GM10266 (cell line): ENCODE measurements around the gene INTS11.
A peak's percentile ranks its signal among the peaks of the same experiment; 100 is the strongest.
"Not testable (repeated sequence)": the region's sequence is repeated elsewhere in the genome, so short reads cannot be mapped to it uniquely, and the experiment has no call there.

Source experiments
- DNase-seq: peaks from one replicate; pipeline ENCODE4 v3.0.0; 2012; ENCODE audit errors: extremely low spot score
- TF ChIP-seq, protein P1 (sequence below): IDR thresholded peaks from 2 replicates; pipeline ENCODE4 v1.5.1; 2012; ENCODE audit warnings: mild to moderate bottlenecking, low read depth; ENCODE audit not compliant: control insufficient read depth, insufficient read depth; ENCODE audit errors: missing control alignments

The INTS11 gene

DNA sequence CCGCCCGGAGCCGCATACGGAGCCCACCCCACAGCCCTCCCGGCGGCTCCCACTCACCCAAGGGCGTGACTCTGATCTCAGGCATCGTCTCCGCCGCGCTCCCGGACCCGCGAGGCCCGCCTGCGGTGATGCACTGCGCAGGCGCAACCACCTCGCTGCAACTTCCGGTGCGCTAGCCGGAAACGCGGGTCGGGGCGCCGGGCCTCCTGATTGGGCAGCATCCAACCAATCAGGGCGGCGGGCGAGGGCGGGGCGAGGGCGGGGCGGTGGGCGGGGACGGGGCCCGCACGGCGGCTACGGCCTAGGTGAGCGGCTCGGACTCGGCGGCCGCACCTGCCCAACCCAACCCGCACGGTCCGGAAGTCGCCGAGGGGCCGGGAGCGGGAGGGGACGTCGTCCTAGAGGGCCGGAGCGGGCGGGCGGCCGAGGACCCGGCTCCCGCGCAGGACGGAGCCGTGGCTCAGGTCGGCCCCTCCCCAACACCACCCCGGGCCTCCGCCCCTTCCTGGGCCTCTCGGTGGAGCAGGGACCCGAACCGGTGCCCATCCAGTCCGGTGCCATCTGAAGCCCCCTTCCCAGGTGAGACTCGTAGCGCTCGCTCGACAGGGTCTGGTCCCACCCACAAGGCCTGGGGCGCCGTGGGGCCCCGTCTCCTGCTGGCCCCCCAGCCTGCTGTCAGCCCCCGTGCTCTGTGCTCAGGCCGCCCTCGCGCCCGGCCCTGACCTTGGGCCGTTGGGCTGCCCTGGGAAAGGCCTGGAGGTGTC lies at the start of gene INTS11, which contains the start of gene CPTP:
Gene INTS11, minus strand, starts transcription at position 137 of the 764 bp plus-strand sequence. Its CDS starts 52 bp downstream, at position 85.
Gene CPTP, plus strand, starts transcription at position 279 of the 764 bp plus-strand sequence. CDS start 2,109 bp downstream, outside the sequence.
- DNase-seq: peak; percentile 100
- TF ChIP-seq, protein P1, sequence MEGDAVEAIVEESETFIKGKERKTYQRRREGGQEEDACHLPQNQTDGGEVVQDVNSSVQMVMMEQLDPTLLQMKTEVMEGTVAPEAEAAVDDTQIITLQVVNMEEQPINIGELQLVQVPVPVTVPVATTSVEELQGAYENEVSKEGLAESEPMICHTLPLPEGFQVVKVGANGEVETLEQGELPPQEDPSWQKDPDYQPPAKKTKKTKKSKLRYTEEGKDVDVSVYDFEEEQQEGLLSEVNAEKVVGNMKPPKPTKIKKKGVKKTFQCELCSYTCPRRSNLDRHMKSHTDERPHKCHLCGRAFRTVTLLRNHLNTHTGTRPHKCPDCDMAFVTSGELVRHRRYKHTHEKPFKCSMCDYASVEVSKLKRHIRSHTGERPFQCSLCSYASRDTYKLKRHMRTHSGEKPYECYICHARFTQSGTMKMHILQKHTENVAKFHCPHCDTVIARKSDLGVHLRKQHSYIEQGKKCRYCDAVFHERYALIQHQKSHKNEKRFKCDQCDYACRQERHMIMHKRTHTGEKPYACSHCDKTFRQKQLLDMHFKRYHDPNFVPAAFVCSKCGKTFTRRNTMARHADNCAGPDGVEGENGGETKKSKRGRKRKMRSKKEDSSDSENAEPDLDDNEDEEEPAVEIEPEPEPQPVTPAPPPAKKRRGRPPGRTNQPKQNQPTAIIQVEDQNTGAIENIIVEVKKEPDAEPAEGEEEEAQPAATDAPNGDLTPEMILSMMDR: no peak

DNA sequence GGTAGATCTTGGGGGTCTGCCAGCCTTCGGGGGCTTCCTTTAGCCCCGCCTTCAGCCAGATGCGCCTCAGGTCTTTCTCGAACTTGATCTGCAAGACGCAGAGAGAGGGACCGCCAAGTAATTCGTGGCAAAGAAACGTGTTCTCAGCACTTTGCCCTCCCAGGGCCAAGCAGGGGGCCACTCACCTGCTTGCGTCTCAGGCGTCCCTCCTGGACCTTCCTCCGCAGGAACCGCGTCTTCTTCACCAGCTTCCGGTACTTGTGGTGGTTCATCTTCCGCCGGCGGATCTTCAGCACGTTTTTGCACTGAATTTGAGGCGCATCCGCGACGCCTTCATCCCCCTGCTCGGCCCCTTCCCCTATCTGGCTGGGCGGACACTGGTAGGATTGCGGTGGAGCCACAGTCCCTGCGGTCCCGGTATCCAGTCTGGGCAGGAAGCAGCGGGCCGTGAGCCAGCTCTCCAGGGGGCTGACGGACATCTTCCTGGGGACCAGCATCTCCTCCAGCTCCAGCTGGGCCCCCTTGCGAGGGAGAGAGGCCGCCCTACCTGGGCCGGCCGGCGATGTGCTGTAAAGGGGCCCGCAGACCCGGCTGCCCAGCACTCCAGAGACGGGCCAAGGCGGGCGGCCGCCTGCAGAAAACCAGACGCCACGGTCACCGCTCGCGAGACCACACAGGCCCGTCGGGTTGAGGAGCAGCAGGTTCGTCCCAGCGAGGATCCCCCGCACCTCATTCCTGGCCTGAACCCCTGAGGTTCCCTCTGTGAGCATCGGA lies 49.5 kb upstream of the INTS11 start:
- no peak for DNase-seq
- TF ChIP-seq, protein P1: no peak

DNA sequence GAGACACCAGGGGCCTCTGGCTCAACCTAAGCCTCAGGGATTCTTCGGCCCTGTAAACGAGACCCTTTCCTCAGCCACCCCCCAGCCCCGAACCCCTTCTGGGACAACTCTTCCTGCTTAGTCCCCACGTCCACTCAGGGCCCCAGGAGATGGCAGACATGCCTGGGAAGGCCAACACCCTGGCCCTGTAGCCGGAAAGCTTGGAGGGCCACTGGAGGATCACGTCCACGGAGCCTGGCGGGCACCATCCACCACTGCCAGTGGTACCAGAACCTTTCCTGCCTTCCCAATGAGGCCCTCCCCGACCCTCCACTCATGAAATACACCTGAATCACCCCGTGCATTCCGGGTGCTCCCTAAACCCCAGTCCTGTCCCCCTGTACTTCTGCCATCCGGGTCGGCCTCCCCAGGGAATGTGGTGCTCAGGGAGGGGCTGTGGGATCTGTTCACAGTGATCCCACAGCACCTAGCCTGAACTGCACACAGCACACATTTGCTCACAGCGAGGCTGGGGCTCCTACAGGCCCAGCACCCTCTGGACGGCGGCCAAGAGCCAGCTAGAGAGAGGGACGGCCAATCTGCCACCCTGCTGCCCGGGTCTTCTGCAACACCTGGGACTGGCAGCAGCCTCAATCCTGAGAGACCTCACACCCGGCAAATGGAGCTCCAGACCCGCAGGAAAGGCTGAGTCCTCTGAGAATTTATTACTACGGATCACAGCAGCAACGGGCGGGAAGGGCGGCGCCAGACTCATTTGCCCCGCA lies 48.8 kb upstream of the INTS11 start:
- TF ChIP-seq, protein P1: no peak
- DNase-seq: no peak

DNA sequence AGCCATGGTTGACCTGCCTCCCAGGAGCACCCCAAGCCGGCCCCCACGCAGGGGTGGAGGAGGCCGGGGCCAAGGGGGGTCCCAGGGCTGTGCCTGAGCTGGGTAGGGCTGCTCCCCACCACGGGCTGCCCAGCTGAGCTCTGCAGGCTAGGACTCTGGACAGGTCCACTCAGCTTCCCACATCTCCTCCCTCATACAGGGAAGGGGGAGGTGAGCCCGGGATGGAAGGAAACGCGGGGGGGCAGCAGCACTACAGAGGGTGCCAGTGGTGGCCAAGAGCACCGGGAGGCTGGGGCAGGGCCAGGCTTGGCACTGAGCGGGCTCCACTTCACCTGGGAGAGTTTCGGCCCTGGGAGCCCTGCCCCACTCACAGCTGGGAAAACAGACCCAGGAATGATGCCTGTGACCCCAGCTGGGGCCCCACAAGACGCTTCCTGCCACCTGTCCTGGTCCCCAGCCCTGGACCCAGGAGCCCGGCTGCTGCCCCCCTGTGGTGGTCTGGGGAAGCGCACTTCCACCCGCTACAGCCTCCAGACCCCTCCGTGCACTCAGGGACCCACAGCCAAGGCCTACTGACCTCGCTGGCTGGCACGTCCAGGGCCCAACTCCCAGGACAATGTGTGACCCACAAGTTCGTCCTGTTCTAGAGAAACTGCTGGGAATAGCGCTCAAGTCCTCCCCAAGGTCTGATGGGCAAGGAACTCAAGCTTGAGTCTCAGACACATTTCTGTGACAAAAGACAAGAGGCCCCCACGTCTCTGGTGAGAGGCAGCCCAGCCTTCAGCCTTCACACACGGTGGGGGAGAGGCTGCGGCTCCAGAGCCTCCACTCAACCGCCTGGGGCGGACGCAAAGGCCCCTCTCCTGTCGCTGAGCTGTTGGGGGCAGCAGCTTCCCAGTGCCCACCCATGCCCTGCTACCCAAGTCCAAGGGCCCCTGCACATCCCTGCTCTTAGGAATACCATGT lies 47.6 kb upstream of the INTS11 start:
- TF ChIP-seq, protein P1: peak; percentile 92

DNA sequence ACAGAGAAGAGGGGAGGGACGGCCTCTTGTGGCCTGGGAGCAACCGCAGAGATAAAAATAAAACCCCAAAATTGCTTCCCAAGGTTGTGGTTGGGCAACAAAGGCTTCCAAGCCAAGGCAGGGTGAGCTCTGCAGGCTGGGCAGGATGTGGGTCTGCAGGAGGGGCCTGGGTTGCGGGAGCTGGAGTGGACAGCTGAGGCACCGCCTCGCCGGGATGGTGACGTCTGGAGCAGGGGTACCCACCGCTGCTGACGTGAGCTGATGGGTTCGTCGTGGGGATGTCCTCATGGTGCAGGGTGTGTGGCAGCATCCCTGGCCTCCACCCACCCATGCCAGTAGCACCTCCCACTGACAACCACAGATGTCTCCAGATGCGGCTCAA lies 46.9 kb upstream of the INTS11 start:
- no peak for DNase-seq
- TF ChIP-seq, protein P1: no peak

More for the DNA sequence above, 47.6 kb upstream of the INTS11 start:
- peak; percentile 90 for DNase-seq

DNA sequence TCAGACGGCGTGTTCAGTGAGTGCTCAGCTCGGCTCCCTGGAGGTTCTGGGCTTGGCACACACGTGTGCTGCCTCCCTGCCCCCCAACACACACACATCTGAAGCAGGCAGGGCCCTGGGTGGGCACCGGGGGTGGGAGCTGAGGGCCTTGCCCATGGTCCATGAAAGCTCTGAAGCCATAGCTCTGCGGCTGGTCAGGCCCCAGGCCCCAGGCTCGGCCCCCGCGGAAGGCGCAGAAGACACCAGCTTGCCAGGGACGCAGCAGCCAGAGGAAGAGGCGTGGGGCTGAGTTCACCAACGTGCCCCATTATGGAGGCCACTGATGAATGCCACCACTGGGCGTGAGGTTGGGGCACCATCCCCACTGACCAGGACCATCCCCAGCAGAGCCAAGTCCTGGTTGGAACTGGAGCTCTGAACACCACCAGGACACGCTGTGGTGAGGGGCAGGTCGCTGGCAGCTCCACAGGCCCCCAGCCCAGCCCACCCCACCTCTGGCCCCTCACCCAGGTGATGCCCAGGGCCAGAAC lies 46.4 kb upstream of the INTS11 start:
- DNase-seq: no peak
- TF ChIP-seq, protein P1: no peak

DNA sequence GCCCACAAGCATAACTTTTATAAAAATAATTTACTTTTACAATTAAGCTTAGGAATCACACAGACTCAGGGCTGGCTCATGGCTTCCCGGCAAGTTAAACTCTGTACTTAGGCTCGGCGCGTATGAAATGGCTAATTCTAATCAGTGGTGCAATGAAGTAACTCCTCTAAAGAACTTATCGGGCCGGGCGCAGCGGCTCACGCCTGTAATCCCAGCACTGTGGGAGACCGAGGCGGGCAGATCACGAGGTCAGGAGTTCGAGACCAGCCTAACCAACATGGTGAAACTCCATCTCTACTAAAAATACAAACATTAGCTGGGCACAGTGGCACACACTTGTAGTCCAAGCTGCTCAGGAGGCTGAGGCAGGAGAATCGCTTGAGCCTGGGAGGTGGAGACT lies 45.6 kb upstream of the INTS11 start:
- not testable (repeated sequence) for DNase-seq
